SU-DHL-6 (cell line): Measurements from ENCODE around the gene FXYD4.

Experiments
- H2AFZ ChIP-seq: fragments of 200-600 bp; sonication (generic); 2 replicates; pipeline ENCODE4 v1.6.1; 2014; ENCODE audit warnings: low read depth, mild to moderate bottlenecking, moderate library complexity, mixed read lengths, antibody characterized with exemption, low read length; ENCODE audit not compliant: severe bottlenecking
- H3F3A ChIP-seq: fragments of 200-600 bp; shearing (Covaris generic); 2 replicates; pipeline ENCODE4 v1.6.0; 2016; ENCODE audit warnings: antibody characterized with exemption, mild to moderate bottlenecking; ENCODE audit not compliant: insufficient read depth
- H3K27ac ChIP-seq: fragments of 200-600 bp; sonication (generic); 2 replicates; pipeline ENCODE4 v1.5.1; 2016; ENCODE audit warnings: low read depth, mild to moderate bottlenecking, low read length, moderate library complexity, mixed read lengths
- H3K27me3 ChIP-seq: fragments of 200-600 bp; sonication (generic), shearing (Covaris generic); 2 replicates; pipeline ENCODE4 v1.6.0; 2014; ENCODE audit warnings: mild to moderate bottlenecking, low read length
- H3K36me3 ChIP-seq: fragments of 200-600 bp; sonication (generic); 2 replicates; pipeline ENCODE4 v1.6.1; 2014; ENCODE audit warnings: mild to moderate bottlenecking, low read length, mixed read lengths
- H3K4me2 ChIP-seq: fragments of 300-600, 200-600 bp; shearing (Covaris generic), sonication (generic); 2 replicates; pipeline ENCODE4 v1.6.0; 2014; ENCODE audit warnings: low read length, low read depth, mild to moderate bottlenecking; ENCODE audit not compliant: poor library complexity, severe bottlenecking
- H3K4me3 ChIP-seq: fragments of 200-600 bp; sonication (generic); 2 replicates; pipeline ENCODE4 v1.5.1; 2014; ENCODE audit warnings: antibody characterized with exemption, low read length, mild to moderate bottlenecking, mixed read lengths; ENCODE audit not compliant: insufficient read depth, poor library complexity, severe bottlenecking
- H3K79me2 ChIP-seq: fragments of 200-600 bp; sonication (generic); 2 replicates; pipeline ENCODE4 v1.6.1; 2014; ENCODE audit warnings: mild to moderate bottlenecking, low read length, moderate library complexity; ENCODE audit not compliant: insufficient read depth
- H3K9ac ChIP-seq: fragments of 200-600 bp; sonication (generic); 2 replicates; pipeline ENCODE4 v1.7.0; 2014; ENCODE audit warnings: mild to moderate bottlenecking, low read length
- H3K9me2 ChIP-seq: fragments of 200-600 bp; sonication (generic); replicated peaks from 2 replicates; pipeline ENCODE4 v1.6.1; 2014; ENCODE audit warnings: low read length; ENCODE audit not compliant: insufficient read depth
- H3K9me3 ChIP-seq: fragments of 200-600 bp; sonication (generic); 2 replicates; pipeline ENCODE4 v1.6.1; 2014; ENCODE audit warnings: low read length, mixed read lengths; ENCODE audit not compliant: insufficient read depth
- H4K20me1 ChIP-seq: fragments of 200-600 bp; sonication (generic); 2 replicates; pipeline ENCODE4 v1.6.1; 2014; ENCODE audit warnings: low read depth, mild to moderate bottlenecking, antibody characterized with exemption, low read length, moderate library complexity, mixed read lengths
- EZH2phosphoT487 ChIP-seq: fragments of 200-600 bp; sonication (generic), shearing (Covaris generic); conservative IDR thresholded peaks from 2 replicates; pipeline ENCODE4 v1.6.1; 2018; ENCODE audit warnings: mild to moderate bottlenecking, antibody characterized with exemption, low read length, moderate library complexity, mixed read lengths
- TF ChIP-seq, protein P1 (sequence below): fragments of 200-600 bp; sonication (generic); IDR thresholded peaks from one replicate; pipeline ENCODE4 v1.5.1; 2017; ENCODE audit warnings: antibody characterized with exemption, mild to moderate bottlenecking, low read length, moderate library complexity; ENCODE audit not compliant: insufficient read depth, poor library complexity, severe bottlenecking

Gene FXYD4

DNA sequence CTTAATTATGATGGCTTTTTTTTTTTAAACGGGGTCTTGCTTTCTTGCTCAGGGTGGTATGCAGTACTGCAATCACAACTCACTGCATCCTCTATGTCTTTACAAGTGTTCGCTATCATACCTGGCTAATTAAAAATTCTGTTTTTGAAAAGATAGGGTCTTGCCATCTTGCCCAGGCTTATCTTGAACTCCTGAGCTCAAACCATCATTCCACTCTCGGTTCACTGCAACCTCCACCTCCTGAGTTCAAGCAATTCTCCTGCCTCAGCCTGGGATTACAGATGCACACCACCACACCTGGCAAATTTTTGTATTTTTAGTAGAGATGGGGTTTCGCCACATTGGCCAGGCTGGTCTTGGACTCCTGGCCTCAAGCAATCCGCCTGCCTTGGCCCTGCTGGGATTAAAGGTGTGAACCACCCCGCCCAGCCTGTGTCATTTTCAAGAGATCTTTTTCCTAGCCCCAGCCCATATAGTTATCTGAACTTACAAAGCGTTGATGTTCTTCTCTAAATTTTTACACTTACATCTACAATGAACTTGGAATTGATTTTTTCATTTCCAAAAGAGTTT lies 31.5 kb downstream of the FXYD4 start:
- H3K27ac ChIP-seq, result peak overlapping the region; percentile 15
- TF ChIP-seq EZH2phosphoT487, result no peak
- TF ChIP-seq, protein P1, sequence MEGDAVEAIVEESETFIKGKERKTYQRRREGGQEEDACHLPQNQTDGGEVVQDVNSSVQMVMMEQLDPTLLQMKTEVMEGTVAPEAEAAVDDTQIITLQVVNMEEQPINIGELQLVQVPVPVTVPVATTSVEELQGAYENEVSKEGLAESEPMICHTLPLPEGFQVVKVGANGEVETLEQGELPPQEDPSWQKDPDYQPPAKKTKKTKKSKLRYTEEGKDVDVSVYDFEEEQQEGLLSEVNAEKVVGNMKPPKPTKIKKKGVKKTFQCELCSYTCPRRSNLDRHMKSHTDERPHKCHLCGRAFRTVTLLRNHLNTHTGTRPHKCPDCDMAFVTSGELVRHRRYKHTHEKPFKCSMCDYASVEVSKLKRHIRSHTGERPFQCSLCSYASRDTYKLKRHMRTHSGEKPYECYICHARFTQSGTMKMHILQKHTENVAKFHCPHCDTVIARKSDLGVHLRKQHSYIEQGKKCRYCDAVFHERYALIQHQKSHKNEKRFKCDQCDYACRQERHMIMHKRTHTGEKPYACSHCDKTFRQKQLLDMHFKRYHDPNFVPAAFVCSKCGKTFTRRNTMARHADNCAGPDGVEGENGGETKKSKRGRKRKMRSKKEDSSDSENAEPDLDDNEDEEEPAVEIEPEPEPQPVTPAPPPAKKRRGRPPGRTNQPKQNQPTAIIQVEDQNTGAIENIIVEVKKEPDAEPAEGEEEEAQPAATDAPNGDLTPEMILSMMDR, result no peak
- no peaks in the 10 kb centered on the region for H3K9me2 ChIP-seq
- H3K9ac ChIP-seq, result peak overlapping the region; percentile 100; the same call in 1 of the 2 replicates
- H3K4me2 ChIP-seq, result peak overlapping the region; percentile 78
- peak overlapping the region; percentile 26 for H3K4me3 ChIP-seq
- peaks cover 100% of the 10 kb centered on the region for H3K79me2 ChIP-seq
- peaks cover 31% of the 10 kb centered on the region for H3K36me3 ChIP-seq
- H4K20me1 ChIP-seq, result peaks cover 31% of the 10 kb centered on the region
- H2AFZ ChIP-seq, result no peak overlapping the region
- peaks cover 69% of the 10 kb centered on the region for H3F3A ChIP-seq
- H3K27me3 ChIP-seq, result no peaks in the 10 kb centered on the region
- H3K9me3 ChIP-seq, result no peaks in the 10 kb centered on the region

GRCh38 chr10:43403911-43404703 lies 32.7 kb downstream of the FXYD4 start:
- H3K36me3 ChIP-seq, result peaks cover 31% of the 10 kb centered on the region
- no peaks in the 10 kb centered on the region for H3K9me3 ChIP-seq
- H3K4me2 ChIP-seq, result peak overlapping the region; percentile 78
- peaks cover 96% of the 10 kb centered on the region for H3K79me2 ChIP-seq
- peaks cover 60% of the 10 kb centered on the region for H3F3A ChIP-seq
- H4K20me1 ChIP-seq, result peaks cover 31% of the 10 kb centered on the region
- H3K9ac ChIP-seq, result peak overlapping the region; percentile 100
- no peak for TF ChIP-seq EZH2phosphoT487
- TF ChIP-seq, protein P1, result no peak
- no peak overlapping the region for H2AFZ ChIP-seq
- H3K27me3 ChIP-seq, result no peaks in the 10 kb centered on the region
- H3K4me3 ChIP-seq, result peak overlapping the region; percentile 86
- peak overlapping the region; percentile 45; the same call in 1 of the 2 replicates for H3K27ac ChIP-seq
- H3K9me2 ChIP-seq, result no peaks in the 10 kb centered on the region

DNA sequence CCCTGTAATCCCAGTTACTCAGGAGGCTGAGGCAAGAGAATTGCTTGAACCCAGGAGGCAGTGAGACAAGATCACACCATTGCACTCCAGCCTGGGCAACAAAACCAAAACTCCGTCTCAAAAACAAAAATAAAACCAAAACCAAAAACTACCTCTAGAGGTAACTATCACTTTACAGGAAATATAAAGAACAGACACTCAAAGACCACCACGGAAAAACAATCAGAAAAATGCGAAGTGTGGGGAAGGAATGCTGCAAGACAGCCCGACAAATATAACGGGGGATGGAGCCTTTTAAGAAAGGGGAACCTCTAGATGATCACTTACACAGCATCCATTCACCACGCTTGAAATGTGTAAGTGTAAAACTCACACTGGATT lies 33.3 kb downstream of the FXYD4 start:
- no peaks in the 10 kb centered on the region for H3K9me2 ChIP-seq
- TF ChIP-seq EZH2phosphoT487, result no peak
- TF ChIP-seq, protein P1, result no peak
- peak overlapping the region; percentile 100 for H3K9ac ChIP-seq
- H3K4me2 ChIP-seq, result peak overlapping the region; percentile 78
- peaks cover 27% of the 10 kb centered on the region for H3K36me3 ChIP-seq
- H3K79me2 ChIP-seq, result peaks cover 95% of the 10 kb centered on the region
- H4K20me1 ChIP-seq, result peaks cover 31% of the 10 kb centered on the region
- H3K4me3 ChIP-seq, result peak overlapping the region; percentile 86
- H3K27me3 ChIP-seq, result no peaks in the 10 kb centered on the region
- peaks cover 58% of the 10 kb centered on the region for H3F3A ChIP-seq
- H3K27ac ChIP-seq, result peak overlapping the region; percentile 45
- H2AFZ ChIP-seq, result no peak overlapping the region
- H3K9me3 ChIP-seq, result no peaks in the 10 kb centered on the region
